Hindlimb muscle (tissue), 1 donor: ENCODE data around the gene DCPS. TPM values are rescaled to one million over a fixed set of nuclear protein-coding genes. Genes with fewer than 3 reads are reported as not detected.
"Not testable (repeated sequence)": the region's sequence is repeated elsewhere in the genome, so short reads cannot be mapped to it uniquely, and the experiment has no call there.

ENCODE experiments used
- DNase-seq: peaks from one replicate; pipeline ENCODE4 v3.0.0-alpha.2; 2013
- polyA plus RNA-seq: library from polyadenylated mRNA; unstranded; fragments of 120-200 nt; gene quantifications from one replicate; pipeline ENCODE4 v1.2.1, GENCODE V29; 2013; ENCODE audit not compliant: insufficient read length

The DCPS gene, protein sequence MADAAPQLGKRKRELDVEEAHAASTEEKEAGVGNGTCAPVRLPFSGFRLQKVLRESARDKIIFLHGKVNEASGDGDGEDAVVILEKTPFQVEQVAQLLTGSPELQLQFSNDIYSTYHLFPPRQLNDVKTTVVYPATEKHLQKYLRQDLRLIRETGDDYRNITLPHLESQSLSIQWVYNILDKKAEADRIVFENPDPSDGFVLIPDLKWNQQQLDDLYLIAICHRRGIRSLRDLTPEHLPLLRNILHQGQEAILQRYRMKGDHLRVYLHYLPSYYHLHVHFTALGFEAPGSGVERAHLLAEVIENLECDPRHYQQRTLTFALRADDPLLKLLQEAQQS
- polyA plus RNA-seq = 21.6 TPM

DNA sequence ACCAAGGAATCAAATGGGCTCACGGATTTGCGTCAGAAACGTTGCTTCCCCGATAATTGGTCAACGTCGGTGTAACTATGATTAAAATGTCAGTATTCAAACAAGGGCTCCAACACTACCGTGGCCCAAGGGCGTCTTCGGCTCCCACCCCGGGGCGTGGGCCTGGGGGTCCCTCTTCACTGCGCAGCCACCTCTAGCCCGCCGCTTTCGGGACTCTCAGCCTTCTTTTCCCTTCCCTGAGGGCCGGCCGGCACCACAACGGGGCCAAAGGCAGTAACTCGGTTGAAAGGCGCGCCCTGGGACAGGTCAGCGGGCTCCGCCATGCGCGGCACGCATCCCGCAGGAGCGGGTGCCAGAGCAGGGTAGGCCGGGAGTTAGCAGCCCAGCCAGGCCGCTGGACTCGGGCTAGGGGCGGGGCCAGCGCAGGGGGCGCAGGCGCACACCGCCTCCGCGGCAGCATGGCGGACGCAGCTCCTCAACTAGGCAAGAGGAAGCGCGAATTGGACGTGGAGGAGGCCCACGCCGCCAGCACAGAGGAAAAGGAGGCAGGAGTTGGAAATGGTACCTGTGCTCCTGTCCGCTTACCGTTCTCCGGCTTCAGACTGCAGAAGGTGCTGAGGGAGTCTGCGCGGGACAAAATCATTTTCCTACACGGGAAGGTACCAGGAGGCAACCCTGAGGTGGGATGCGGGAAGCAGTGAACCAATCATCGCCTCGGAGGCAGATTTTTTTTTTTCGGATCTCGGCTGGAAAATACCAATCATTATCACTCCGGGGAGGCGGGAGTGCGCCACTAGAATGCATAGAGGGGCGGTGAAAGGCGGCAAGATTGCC is at the start of gene DCPS:
Gene DCPS (plus strand): TSS at position 438 of the 834 bp plus-strand sequence. CDS start 21 bp downstream, at position 459.
- peak; percentile 94 for DNase-seq

DNA sequence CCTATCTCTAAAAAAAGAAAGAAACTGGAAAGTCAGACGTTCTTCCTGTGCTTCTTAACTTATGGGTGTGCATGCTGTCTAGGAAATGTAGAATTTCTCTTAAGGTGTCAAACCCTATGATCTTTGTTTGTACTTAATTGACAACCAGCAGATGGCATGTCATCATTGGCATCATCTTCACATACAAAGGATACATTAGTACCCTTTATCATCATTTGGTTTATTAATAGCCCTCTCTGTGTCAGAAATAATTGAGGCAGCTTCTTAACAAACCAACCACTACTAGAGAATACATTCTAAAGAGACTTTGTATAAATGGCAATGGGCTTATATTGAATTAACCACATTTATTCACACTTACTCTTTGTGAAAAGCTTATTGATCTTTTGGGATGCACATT is 49.0 kb upstream of the DCPS start:
- no peak for DNase-seq

DNA sequence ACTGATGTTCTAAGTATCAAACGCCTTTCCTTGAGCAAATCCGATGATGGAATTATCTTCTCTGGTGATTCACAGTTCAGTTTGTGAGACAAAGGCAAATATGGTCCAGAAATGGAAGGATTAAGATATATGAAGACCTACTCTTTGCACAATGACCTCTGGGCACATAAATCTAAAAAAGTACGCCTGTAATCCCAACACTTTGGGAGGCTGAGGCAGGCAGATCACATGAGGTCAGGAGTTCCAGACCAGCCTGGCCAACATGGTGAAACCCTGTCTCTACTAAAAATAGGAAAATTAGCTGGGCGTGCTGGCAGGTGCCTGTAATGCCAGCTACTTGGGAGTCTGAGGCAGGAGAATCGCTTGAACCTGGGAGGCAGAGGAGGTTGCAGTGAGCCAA is 48.4 kb upstream of the DCPS start:
- not testable (repeated sequence) for DNase-seq

DNA sequence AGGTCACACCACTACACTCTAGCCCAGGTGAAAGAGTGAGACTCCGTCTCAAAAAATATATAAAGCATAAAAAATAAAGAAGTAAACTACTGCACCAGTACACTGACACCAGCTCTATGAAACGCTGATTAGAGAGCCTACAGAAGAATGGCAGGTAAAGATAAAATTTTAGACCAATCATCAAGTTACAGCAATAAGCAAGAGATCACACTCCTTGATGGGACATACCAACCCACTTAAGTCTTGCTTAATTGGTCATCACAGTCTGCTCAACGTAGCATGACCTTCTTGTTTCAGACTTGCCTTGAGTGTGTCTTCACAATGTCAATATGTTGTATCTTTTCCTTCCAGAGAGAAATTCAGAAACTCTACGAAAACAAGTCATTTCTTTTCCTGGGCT is 47.6 kb upstream of the DCPS start:
- no peak for DNase-seq

DNA sequence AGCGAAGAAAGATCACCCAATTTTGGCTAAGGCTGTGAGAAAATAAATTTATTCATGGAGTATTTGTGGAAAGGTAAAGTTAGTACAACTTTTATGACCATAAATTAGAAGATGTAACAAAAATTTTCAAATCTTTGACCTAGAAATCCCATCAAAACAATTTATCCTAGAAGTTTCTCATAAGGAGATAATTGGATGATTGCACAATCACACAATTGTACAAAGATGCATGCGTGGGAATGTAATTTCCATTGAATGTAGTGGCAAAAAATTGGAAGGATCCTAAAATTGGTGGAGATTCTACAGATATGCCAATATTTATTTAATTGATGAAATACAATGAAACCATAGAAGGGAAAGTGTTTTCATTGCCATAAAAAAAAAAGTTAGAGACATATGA is 46.7 kb upstream of the DCPS start:
- DNase-seq = no peak

DNA sequence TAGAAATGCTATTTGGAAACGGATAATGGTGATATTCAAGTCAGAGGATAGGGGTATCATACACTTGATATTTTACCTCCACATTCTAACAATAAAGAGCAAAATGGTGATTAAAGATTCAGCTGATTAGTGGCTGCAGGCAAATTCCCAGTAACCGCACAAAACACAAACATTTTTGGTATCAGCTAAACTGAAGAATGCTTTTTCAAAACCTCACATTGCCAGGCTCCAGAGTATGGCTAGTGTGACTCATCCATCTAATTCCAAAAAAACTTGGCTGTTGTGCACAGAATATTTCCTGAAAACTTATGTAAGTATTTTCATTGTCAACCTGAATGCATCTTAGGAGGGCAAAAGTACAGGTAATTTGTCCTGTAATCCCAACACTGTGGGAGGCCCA is 46.1 kb upstream of the DCPS start:
- no peak for DNase-seq

DNA sequence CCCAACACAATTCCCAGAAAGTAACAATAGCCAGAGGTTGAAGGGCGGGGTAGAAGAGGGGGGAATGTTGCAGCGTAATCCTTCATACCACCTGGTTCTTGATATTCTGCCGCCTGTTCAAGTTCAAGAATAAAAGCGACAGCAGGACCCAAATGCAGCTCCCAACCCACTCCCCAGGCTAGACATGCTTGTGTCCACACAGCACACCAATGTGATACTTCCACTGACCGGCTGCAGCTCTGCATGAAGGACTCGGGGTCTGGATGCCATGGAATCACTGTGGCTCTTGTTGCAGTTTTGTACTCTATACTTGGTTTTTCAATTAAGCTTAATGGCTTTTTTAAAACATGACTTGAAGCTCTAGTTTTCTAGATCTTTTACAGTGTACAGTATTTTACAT is 41.6 kb upstream of the DCPS start:
- no peak for DNase-seq

DNA sequence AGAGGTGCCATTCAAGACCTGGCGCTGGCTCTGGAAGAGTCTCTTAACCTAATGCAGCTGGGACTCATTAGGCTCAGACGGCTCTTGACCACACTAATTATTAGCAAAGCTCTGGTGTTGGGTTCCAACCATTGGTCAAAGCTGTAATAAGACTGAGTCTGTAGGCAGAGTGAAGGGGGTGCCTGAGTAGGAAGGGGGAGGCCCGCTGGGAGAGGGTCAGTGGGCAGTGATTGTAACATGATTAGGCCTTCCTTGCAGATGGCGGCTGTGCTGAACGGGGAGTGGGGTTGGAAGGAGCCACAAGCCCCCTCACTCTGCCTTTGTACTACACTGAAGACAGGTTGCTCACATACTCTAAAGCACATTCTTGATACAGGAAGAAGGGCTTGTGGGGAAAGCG is 40.4 kb upstream of the DCPS start:
- DNase-seq = no peak

DNA sequence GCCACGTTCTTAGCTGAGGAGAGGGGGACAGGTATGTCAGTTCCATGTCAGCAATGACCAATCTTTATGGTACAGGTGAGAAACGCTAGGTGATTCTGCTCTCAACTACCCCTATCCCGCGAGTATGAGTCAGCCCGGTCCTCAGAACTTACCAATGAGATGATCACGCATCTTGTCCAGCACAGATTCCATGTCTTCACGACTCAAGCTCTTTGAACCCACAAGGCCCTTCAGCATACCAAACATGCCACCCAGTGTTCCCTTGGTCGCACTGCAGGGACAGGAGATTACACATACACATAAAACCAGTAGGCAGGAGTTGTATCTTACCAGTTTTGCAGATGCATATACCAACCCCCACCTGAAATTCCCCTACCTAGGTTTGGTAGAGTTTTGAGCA is 38.0 kb upstream of the DCPS start:
- DNase-seq = no peak

DNA sequence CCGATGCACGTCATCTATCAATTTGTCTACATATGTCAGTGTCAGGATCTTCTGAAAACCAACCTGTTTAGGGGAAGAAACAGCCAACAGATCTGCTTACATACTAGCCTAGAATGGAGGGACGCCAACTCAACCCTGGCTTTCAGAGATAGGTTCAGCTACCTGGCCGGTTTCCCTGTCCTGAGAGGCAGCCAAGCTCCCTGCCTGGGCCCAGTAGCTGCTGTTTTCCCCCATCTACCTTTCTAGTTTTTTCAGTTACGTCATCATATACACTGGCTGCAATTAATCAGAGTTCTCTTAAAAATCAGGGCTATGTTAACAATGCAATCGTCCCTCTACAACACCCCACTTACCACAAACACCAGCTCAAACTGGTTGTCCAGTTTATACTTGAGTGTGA is 36.2 kb upstream of the DCPS start:
- no peak for DNase-seq

DNA sequence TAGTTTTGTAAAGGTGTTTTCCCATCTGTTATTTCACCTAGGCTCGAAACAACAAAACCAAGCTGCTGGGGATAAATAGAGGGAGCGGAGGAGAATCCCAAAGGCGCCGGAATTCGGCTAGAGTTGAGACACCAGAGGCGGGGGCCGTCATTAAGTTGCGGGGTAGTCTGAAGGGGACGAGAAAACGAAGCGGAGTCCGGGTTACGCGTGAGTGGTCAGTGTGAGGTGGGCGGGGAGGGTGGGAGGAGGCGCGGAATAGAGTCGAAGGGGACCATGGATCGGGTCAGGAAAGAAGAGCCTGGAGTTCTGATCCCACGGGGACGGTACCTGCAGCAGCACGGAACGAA is 35.5 kb upstream of the DCPS start:
- DNase-seq = no peak

DNA sequence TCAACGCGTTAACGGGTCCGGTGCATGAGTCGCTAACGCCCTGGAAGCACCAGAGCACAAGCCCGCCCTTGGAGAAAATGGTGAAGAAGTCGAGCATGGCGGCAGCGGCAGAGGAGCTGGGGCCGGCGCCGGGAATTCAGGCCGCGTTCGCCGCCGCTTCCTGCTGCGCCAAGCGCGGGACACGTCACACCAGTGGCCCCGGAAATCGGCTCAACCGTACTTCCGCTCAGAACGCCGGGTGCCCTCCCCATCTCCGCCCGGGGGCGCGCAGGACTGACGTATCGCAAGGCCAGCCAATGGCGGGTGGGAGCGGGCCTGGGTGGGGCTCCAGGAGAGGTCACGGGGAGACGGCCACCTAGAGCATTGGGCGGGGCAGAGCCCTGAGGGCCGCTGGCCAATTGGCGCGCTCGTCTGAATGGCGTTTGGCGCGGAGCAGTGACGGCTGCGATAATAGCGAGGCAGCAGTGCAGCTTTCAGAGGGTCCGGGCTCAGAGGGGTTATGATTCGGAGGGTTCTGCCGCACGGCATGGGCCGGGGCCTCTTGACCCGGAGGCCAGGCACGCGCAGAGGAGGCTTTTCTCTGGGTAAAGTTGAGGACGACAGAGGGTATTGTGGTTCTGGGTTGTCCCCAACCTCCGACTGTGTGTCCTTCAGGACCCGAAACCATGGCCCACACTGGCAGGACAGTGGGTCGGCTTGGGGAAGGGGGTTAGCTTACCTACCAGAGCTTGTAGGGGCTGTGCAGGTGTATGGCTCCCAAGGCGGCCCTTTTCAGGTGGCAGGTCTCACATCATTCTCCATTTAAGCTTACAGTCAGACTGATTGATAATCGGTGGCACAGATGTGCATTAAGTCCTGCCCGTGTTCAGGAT is 34.9 kb upstream of the DCPS start, which contains the start of the genes FOXRED1 and SRPRA:
Gene FOXRED1 (plus strand): TSS at position 447 of the 872 bp plus-strand sequence. CDS start 53 bp downstream, at position 500.
Gene SRPRA (minus strand): TSS at position 188 of the 872 bp plus-strand sequence. CDS start 91 bp downstream, at position 97.
- peak; percentile 98 for DNase-seq

DNA sequence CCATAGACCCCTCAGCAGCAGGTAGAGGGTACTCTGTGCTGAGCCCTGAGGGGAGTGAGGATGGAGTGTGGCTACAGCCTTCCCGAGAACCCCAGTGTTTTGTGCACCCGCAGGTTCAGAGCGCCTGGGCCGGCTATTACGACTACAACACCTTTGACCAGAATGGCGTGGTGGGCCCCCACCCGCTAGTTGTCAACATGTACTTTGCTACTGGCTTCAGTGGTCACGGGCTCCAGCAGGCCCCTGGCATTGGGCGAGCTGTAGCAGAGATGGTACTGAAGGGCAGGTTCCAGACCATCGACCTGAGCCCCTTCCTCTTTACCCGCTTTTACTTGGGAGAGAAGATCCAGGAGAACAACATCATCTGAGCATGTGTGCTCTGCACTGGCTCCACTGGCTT is 26.5 kb upstream of the DCPS start:
- no peak for DNase-seq

DNA sequence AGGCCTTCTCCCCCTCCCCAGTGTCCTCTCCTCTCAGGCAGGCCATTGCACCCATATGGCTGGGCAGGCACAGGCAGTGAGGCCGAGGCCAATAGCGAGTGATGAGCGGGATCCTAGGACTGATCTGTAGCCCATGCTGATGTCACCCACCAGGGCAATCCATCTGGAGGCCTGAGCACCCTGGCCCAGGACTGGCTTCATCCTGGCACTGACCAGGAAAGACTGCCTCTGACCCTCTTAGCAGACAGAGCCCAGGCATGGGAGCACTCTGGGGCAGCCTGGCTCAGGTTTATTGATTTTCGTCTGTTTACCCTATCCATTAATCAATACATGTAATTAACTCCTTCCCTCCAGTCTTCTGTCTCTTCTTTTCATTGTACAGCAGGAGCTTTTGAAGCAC is 26.1 kb upstream of the DCPS start:
- DNase-seq = no peak

DNA sequence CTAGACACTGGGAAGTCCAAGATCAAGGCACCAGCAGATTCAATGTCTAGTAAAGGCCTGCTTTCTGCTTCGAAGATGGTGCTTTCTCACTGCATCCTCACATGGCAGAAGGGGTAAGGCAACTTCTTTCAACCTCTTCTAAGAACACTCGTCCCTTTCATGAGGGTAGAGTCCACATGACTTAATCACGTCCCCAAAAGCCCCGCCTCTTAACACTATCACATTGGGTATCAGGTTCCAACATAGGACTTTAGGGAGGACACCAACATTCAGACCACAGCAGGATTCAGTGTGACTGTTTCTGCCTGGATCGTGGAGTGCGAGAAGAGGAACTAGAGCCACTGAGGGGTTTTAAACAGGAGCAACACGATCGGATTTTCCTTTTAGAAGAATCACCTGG is 24.7 kb upstream of the DCPS start:
- no peak for DNase-seq

DNA sequence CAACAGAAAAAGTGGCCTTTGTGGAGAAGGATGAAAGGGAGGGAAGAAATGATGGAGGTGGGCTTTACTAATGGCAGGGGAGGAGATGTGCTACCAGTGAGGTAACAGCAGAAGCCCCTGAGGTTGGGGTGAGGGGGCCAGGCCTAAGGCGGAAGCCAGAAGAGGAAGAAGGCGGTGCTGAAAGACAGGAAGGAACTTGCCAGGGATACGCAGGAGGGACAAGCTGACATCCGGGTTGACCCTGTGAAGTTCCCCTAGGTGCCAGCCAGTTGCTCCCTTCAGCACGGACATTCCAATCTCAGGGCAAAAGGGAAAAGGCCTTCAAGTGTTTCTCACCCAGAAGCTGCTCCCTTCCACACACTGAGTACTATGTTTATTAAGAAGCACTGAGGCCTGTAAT is 23.3 kb upstream of the DCPS start:
- DNase-seq = no peak

DNA sequence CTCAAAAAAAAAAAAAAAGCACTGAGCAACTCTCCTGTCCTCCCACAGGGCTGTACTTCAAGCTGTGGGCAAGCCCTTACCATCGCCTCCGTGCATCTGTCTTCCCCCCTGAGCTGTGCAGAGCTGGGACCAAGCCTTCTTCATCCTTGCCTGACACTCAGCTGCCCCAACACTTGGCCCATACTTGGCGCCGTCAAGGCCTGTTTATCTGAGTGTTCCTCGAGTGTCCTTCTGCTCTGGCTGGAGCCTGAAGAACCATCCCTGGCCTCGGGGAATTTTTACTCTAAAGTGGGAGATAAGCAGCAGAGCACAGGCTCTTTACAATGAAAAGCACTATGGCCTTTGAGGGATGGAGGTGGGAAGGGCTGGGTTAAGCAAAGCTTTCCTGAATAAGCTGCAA is 22.6 kb upstream of the DCPS start:
- no peak for DNase-seq

DNA sequence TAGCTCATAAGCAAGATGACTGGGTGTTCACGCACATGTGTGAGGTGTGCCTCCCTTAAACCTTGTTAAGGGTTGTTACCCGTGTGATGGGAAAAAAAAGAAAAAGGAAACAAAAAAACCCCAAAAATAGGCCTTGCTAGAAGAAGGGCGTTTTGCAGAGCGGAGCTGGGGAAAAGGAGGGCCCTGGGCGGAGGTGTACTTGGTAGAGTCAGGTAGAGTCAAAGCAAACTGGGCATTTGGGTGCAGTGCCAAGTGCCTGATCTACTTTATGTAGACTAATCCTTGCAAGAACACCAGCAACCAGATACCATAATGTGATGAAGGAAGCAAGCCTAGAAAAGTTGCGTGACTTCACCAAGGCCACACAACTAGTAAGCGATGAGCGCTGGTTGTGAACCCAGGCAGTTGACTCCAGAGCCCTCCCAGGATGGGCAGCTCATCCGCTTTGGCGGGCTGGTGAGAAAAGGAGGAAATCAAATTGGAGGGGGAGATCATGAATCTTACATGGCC is 22.1 kb upstream of the DCPS start:
- no peak for DNase-seq

DNA sequence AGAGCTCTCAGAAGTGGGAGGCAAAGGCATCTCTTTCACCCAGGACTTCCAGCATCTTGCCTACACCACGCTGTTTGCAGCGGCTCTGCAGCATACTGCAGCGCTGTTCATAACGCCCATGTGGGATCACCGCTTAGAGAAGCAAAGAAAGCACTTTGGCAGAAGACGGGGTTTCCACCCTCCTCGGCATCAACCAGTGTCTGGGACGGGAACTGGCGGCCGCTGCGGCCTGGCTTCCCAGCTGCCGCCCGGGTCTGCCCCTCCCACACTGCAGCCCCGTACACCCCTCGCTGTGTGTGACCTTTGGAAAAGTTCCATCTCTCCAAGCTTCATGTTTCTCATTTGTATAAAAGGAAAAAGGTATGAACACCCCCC is 21.5 kb upstream of the DCPS start:
- DNase-seq = peak; percentile 69

DNA sequence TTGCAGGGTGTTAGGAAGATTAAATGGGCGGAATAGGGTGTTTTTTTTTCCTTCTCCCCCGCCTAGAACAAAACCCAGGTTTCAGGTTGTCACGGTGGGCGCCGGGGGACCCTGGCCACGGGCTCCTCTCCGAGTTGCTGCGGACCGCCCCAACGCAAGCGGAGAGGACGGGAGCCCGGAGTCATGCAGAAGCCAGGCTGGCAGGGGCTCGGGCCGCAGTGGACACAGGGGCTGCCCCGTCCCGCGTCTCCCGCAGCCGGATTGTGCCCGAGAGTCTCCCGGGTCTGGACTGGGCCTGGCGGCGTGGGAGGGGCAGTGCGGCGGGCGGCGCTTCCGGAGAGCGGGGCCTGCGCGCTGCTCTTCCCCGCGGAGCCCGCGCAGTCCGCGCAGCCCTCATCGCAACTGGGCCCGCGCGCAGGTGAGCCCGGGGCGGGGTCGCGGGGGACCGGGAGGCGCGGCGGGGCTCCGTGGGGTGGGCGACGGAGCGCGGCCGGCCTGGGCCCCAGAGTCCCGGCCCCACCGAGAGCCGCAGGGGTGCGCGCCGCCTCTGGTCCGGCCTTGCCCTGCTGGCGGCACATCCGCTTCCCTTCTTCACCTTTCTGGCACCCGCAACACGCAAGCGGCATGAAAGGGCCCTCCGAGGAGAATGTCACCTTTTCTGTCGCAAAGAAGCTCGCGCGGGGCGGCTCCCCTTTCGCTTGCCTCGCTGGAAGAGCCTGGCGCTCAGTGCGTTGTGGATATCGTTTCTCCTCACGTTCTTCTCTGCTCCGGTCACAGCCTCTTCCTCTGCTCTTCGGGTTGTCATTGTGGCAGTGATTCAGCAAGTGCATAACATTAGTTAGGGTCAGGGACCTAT is 20.9 kb upstream of the DCPS start, which contains the start of gene TIRAP:
Gene TIRAP (plus strand): TSS at position 358 of the 856 bp plus-strand sequence. CDS start 7,802 bp downstream, outside the sequence.
- peak; percentile 71 for DNase-seq

DNA sequence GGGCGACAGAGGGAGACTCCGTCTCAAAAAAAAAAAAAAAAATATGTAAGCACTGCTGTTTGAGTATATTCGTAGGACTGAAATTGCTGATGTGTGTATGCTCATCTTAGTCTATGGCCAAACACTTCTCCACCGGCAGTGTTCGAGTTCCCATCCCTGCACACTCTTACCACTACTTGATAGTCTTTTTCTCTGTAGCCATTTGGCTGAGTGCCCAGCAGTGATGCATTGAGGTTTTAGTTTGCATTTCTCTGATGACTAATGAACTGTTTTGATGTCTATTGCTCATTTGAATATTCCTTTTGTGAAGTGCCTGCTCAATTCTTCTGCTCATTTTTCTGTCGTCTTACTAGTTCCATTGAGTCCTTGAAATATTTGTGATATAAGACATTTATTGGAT is 19.0 kb upstream of the DCPS start:
- DNase-seq = peak; percentile 22

DNA sequence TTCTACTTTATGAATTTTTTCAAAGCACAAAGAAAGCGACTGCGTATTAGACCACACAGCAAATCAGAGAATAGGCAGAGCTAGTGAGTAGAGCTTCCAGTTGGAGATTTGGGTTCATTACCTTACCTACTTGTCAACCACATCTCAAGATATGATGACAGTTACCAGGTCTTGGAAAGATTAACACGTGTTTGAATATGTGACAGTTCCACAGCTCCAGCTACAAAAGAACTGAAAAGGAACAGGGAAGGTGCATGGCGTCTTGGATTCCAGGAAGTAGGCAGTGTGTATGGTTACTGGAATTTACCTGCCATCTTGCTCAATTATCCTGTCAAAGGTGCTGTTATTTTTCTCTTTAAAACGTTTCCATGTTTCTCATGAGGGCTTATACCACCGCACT is 15.6 kb upstream of the DCPS start:
- DNase-seq = no peak
